Measurements from ENCODE around the gene NR2F6. TPM values are rescaled to one million over a fixed set of nuclear protein-coding genes. Genes with fewer than 3 reads are reported as not detected.

Gene NR2F6
- total and polyA plus RNA-seq, 4 donors: 10.4 to 27.7 (median 21.5) TPM

DNA sequence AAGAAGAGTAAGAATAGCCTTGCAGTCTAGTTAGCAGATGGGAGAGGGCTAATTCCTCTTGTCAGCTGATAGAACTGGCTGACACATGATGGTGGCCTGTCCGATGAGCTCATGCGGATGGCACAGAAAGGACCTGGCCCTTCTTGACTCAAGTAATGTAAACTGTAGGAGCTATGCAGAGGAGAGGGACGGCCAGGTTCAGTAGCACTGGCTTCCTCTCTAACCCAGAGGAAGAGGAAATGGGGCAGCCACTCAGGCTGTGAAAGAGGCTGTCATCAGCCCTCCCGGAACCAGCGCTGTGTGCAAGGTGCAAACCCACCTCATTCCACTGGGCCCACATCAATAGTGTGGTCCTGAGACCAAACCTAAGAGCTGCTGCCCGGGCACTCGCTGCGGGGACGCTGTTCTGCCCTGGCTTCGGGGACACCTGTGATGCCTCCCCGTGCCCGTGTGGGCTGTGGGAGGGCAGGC lies 61.3 kb downstream of the NR2F6 start:
- Histone ChIP-seq H3K27me3 (ENCODE audit: control insufficient read depth in 1 of 2, insufficient read depth in 2 of 2, low read length in 1 of 2) (no peaks in the 10 kb centered on the region), H3K4me3 (ENCODE audit: low read length in 2 of 2) (no peak overlapping the region), H3K36me3 (ENCODE audit: control insufficient read depth in 1 of 2, insufficient read depth in 2 of 2, low read length in 1 of 2) (peaks cover 0 to 5% of the 10 kb centered on the region in 2 donors), H3K4me1 (ENCODE audit: control insufficient read depth in 1 of 2, insufficient read depth in 2 of 2, low read length in 2 of 2) (no peaks in the 10 kb centered on the region), H3K9me3 (ENCODE audit: control insufficient read depth, low read length) (no peaks in the 10 kb centered on the region), H3K27ac (ENCODE audit: low read depth in 1 of 2, low read length in 2 of 2) (no peak overlapping the region)
- ATAC-seq (ENCODE audit: low FRiP score): no peak
- intact Hi-C loops (cut with DNase I): no loop called here
- WGBS, 2 donors: 89 to 91% methylated on average over 12 of the region's 12 CpGs
- DNase-seq: no peak

DNA sequence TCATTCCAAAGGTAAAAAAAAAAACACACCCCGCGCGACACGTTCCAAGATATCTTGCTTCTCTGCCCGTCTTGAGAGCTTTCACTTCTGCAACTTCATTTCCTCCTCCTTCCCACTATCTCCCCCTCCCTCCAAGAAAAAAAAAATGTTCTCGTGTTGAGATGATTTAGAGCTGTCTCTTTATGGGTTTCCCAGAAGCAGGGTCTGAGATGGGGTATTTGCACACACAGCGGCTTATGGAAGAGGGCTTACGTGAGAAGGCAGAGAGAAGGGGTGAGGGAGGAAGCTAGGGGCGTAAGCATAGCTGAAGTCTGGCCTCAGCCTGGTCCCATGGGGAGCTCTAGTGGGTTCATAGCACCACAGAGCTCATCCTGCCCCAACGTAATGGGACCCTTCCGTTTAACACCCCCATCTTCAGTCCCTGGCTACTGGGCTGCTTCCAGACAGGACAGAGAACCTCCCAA lies 61.8 kb downstream of the NR2F6 start:
- no peaks in the 10 kb centered on the region for H3K27me3 ChIP-seq (ENCODE audit: control insufficient read depth in 1 of 2, insufficient read depth in 2 of 2, low read length in 1 of 2)
- ATAC-seq (ENCODE audit: low FRiP score) (no peak), DNase-seq (no peak)
- no peaks in the 10 kb centered on the region for H3K9me3 ChIP-seq (ENCODE audit: control insufficient read depth, low read length)
- H3K4me1 ChIP-seq (ENCODE audit: control insufficient read depth in 1 of 2, insufficient read depth in 2 of 2, low read length in 2 of 2): no peaks in the 10 kb centered on the region
- H3K36me3 ChIP-seq (ENCODE audit: control insufficient read depth in 1 of 2, insufficient read depth in 2 of 2, low read length in 1 of 2): peaks cover 0 to 5% of the 10 kb centered on the region in 2 donors
- intact Hi-C loops (cut with DNase I): no loop called here
- WGBS, 2 donors: 68 to 69% methylated on average over 11 of the region's 11 CpGs
- no peak overlapping the region for H3K27ac ChIP-seq (ENCODE audit: low read depth in 1 of 2, low read length in 2 of 2)
- no peak overlapping the region for H3K4me3 ChIP-seq (ENCODE audit: low read length in 2 of 2)

DNA sequence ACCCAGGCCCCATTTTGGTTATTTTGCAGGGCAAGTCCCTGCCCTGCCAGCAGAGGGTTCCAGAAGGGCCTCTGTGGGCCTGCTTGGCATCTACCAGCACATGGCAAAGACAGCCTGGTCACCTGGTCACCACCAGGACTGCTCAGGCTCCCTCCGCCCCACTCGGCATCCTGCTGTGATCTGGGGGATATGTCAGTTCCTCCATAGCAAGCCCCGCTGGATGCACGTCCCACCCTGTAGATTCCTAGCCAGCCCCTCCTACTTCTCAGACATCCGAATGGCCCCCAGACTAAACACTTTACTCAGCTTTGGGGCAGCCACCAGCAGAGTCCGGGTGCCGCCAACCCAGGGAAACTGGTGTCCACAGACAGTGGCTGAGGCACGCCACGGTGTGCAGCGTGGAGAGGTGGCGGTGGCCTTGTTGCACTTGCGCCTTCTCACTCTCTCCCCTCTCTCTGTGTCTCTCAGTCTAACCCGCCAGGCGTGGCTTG lies 62.4 kb downstream of the NR2F6 start:
- no peaks in the 10 kb centered on the region for H3K9me3 ChIP-seq (ENCODE audit: control insufficient read depth, low read length)
- peaks cover 0 to 5% of the 10 kb centered on the region in 2 donors for H3K36me3 ChIP-seq (ENCODE audit: control insufficient read depth in 1 of 2, insufficient read depth in 2 of 2, low read length in 1 of 2)
- ATAC-seq (ENCODE audit: low FRiP score) (no peak), DNase-seq (no peak)
- H3K4me1 ChIP-seq (ENCODE audit: control insufficient read depth in 1 of 2, insufficient read depth in 2 of 2, low read length in 2 of 2): no peaks in the 10 kb centered on the region
- no peak overlapping the region for H3K27ac ChIP-seq (ENCODE audit: low read depth in 1 of 2, low read length in 2 of 2)
- 86 to 88% methylated on average over 14 of the region's 14 CpGs for WGBS, 2 donors
- no peak overlapping the region for H3K4me3 ChIP-seq (ENCODE audit: low read length in 2 of 2)
- intact Hi-C loops (cut with DNase I): no loop called here
- no peaks in the 10 kb centered on the region for H3K27me3 ChIP-seq (ENCODE audit: control insufficient read depth in 1 of 2, insufficient read depth in 2 of 2, low read length in 1 of 2)

Other genes starting within 250 kb of the NR2F6 start
- gene CPAMD8, start 219.1 kb downstream of the NR2F6 start, total RNA-seq: 1 to 10 TPM; 2.6 to 5.4 TPM
- gene CPAMD8, start 219.1 kb downstream of the NR2F6 start, polyA plus RNA-seq: 10 to 100 TPM in 1 of 2 donors, 1 to 10 TPM in 1; 1.9 to 11.9 TPM
- gene HAUS8, start 170.5 kb downstream of the NR2F6 start, total RNA-seq: 1 to 10 TPM; 5.8 to 7.2 TPM
- gene HAUS8, start 170.5 kb downstream of the NR2F6 start, polyA plus RNA-seq: 10 to 100 TPM in 1 of 2 donors, 1 to 10 TPM in 1; 4.5 to 15.1 TPM
- 100 to 1,000 TPM; 165 to 176 TPM for gene MYO9B, start 170.1 kb downstream of the NR2F6 start, total RNA-seq
- gene MYO9B, start 170.1 kb downstream of the NR2F6 start, polyA plus RNA-seq: 100 to 1,000 TPM in 1 of 2 donors, 10 to 100 TPM in 1; 34.3 to 183 TPM
- 10 to 100 TPM; 18.7 to 24.0 TPM for gene USE1, start 30.6 kb downstream of the NR2F6 start, total RNA-seq
- gene USE1, start 30.6 kb downstream of the NR2F6 start, polyA plus RNA-seq: 10 to 100 TPM; 47.3 to 75.2 TPM
- 10 to 100 TPM; 10.2 to 23.0 TPM for gene OCEL1, start 19.7 kb downstream of the NR2F6 start, total RNA-seq
- 10 to 100 TPM; 26.1 to 26.2 TPM for gene OCEL1, start 19.7 kb downstream of the NR2F6 start, polyA plus RNA-seq
- gene USHBP1, start 18.8 kb upstream of the NR2F6 start, total RNA-seq: 10 to 100 TPM in 1 of 2 donors, 1 to 10 TPM in 1; 4.6 to 12.8 TPM
- gene USHBP1, start 18.8 kb upstream of the NR2F6 start, polyA plus RNA-seq: under 1 TPM; 0.13 to 0.61 TPM
- gene BABAM1, start 21.5 kb upstream of the NR2F6 start, total RNA-seq: 10 to 100 TPM; 55.8 to 63.2 TPM
- gene BABAM1, start 21.5 kb upstream of the NR2F6 start, polyA plus RNA-seq: 100 to 1,000 TPM in 1 of 2 donors, 10 to 100 TPM in 1; 83.6 to 102 TPM
- 1 to 10 TPM in 1 of 2 donors, under 1 TPM in 1; 0.71 to 1.0 TPM for gene ANKLE1, start 36.0 kb upstream of the NR2F6 start, total RNA-seq
- gene ANKLE1, start 36.0 kb upstream of the NR2F6 start, polyA plus RNA-seq: under 1 TPM in 1 of 2 donors, not detected in 1; 0.95 TPM
- 10 to 100 TPM in 1 of 2 donors, 1 to 10 TPM in 1; 9.8 to 10.8 TPM for gene ABHD8, start 57.5 kb upstream of the NR2F6 start, total RNA-seq
- 10 to 100 TPM; 10.8 to 11.6 TPM for gene ABHD8, start 57.5 kb upstream of the NR2F6 start, polyA plus RNA-seq
- gene MRPL34, start 60.0 kb upstream of the NR2F6 start, total RNA-seq: 10 to 100 TPM; 41.9 to 53.9 TPM
- 100 to 1,000 TPM; 134 to 177 TPM for gene MRPL34, start 60.0 kb upstream of the NR2F6 start, polyA plus RNA-seq
- 10 to 100 TPM; 21.4 to 33.2 TPM for gene DDA1, start 63.6 kb upstream of the NR2F6 start, total RNA-seq
- 10 to 100 TPM; 24.2 to 71.0 TPM for gene DDA1, start 63.6 kb upstream of the NR2F6 start, polyA plus RNA-seq
- gene ANO8, start 88.9 kb upstream of the NR2F6 start, total RNA-seq: 10 to 100 TPM; 10.9 to 17.4 TPM
- gene ANO8, start 88.9 kb upstream of the NR2F6 start, polyA plus RNA-seq: 10 to 100 TPM in 1 of 2 donors, 1 to 10 TPM in 1; 1.3 to 19.4 TPM
- gene GTPBP3, start 91.6 kb upstream of the NR2F6 start, total RNA-seq: 10 to 100 TPM; 16.7 to 27.7 TPM
- gene GTPBP3, start 91.6 kb upstream of the NR2F6 start, polyA plus RNA-seq: 10 to 100 TPM in 1 of 2 donors, 1 to 10 TPM in 1; 3.4 to 32.2 TPM
- gene PLVAP, start 131.4 kb upstream of the NR2F6 start, total RNA-seq: 100 to 1,000 TPM; 368 to 411 TPM
- gene PLVAP, start 131.4 kb upstream of the NR2F6 start, polyA plus RNA-seq: 10 to 100 TPM in 1 of 2 donors, 1 to 10 TPM in 1; 4.0 to 21.8 TPM
- 1 to 10 TPM in 1 of 2 donors, under 1 TPM in 1; 0.71 to 1.7 TPM for gene CCDC194, start 148.3 kb upstream of the NR2F6 start, total RNA-seq
- not detected for gene CCDC194, start 148.3 kb upstream of the NR2F6 start, polyA plus RNA-seq
- 100 to 1,000 TPM in 1 of 2 donors, 10 to 100 TPM in 1; 72.0 to 116 TPM for gene BST2, start 159.7 kb upstream of the NR2F6 start, total RNA-seq
- gene BST2, start 159.7 kb upstream of the NR2F6 start, polyA plus RNA-seq: 100 to 1,000 TPM; 114 to 171 TPM
- 10 to 100 TPM; 28.5 to 48.0 TPM for gene MVB12A, start 174.1 kb upstream of the NR2F6 start, total RNA-seq
- 10 to 100 TPM; 50.7 to 68.6 TPM for gene MVB12A, start 174.1 kb upstream of the NR2F6 start, polyA plus RNA-seq
- under 1 TPM in 1 of 2 donors, not detected in 1; 0.30 TPM for gene TMEM221, start 202.7 kb upstream of the NR2F6 start, total RNA-seq
- under 1 TPM in 1 of 2 donors, not detected in 1; 0.38 TPM for gene TMEM221, start 202.7 kb upstream of the NR2F6 start, polyA plus RNA-seq
- not detected for gene NXNL1, start 215.0 kb upstream of the NR2F6 start, total RNA-seq
- not detected for gene NXNL1, start 215.0 kb upstream of the NR2F6 start, polyA plus RNA-seq
- 10 to 100 TPM; 12.0 to 22.2 TPM for gene SLC27A1, start 224.6 kb upstream of the NR2F6 start, total RNA-seq
- gene SLC27A1, start 224.6 kb upstream of the NR2F6 start, polyA plus RNA-seq: 10 to 100 TPM in 1 of 2 donors, 1 to 10 TPM in 1; 6.8 to 37.8 TPM

All from aorta (tissue), 5 donors.